HG02981 (cell line): ENCODE measurements around the gene SLC7A4.

Source experiments
- ATAC-seq: cut with Tn5 transposase; IDR thresholded peaks from one replicate; pipeline ENCODE4 v1.9.1; 2021; ENCODE audit warnings: mild to moderate bottlenecking, moderate library complexity; ENCODE audit not compliant: unreplicated experiment

SLC7A4 gene

GRCh38 chr22:21000207-21000986, 32.0 kb downstream of the SLC7A4 start:
- no peak for ATAC-seq

GRCh38 chr22:20999350-21000206, 32.8 kb downstream of the SLC7A4 start:
- no peak for ATAC-seq

- ATAC-seq, result no peak
These were observed 33.7 kb downstream of the SLC7A4 start for GRCh38 chr22:20998411-20999336.

- no peak for ATAC-seq
These were observed 34.7 kb downstream of the SLC7A4 start for GRCh38 chr22:20997536-20998257.

GRCh38 chr22:20996598-20997535, 35.5 kb downstream of the SLC7A4 start:
- ATAC-seq, result no peak

GRCh38 chr22:20996031-20996410, 36.3 kb downstream of the SLC7A4 start:
- ATAC-seq, result no peak

GRCh38 chr22:20995329-20996030, 36.9 kb downstream of the SLC7A4 start:
- no peak for ATAC-seq

GRCh38 chr22:20994902-20995241, 37.5 kb downstream of the SLC7A4 start:
- ATAC-seq, result no peak

- ATAC-seq, result no peak
These were observed 38.0 kb downstream of the SLC7A4 start for GRCh38 chr22:20994128-20994901.

- no peak for ATAC-seq
These were observed 38.8 kb downstream of the SLC7A4 start for GRCh38 chr22:20993304-20994127.

GRCh38 chr22:20992456-20993303, 39.7 kb downstream of the SLC7A4 start:
- no peak for ATAC-seq

GRCh38 chr22:20992056-20992442, 40.3 kb downstream of the SLC7A4 start:
- ATAC-seq, result no peak

GRCh38 chr22:20991252-20992055, 40.9 kb downstream of the SLC7A4 start:
- no peak for ATAC-seq

GRCh38 chr22:20990184-20991180, 41.9 kb downstream of the SLC7A4 start:
- no peak for ATAC-seq
